ENCODE data around the gene DSCAML1.

Gene DSCAML1

GRCh38 chr11:117831661-117832415 is 34.8 kb upstream of the DSCAML1 start:
- Histone ChIP-seq H3K4me3 (ENCODE audit: low read length in 2 of 2) (no peak overlapping the region), H3K36me3 (ENCODE audit: control insufficient read depth in 2 of 2, insufficient read depth in 2 of 2, low read length in 2 of 2) (no peaks in the 10 kb centered on the region), H3K9me3 (ENCODE audit: control insufficient read depth in 2 of 2, low read length in 2 of 2) (no peaks in the 10 kb centered on the region), H3K4me1 (ENCODE audit: control insufficient read depth in 2 of 2, insufficient read depth in 2 of 2, low read length in 2 of 2) (peaks cover 13 to 19% of the 10 kb centered on the region in 2 donors), H3K27me3 (ENCODE audit: control insufficient read depth in 2 of 2, insufficient read depth in 2 of 2, low read length in 2 of 2) (no peaks in the 10 kb centered on the region), H3K9ac (ENCODE audit: low read depth in 1 of 2, low read length in 2 of 2) (no peak overlapping the region), H3K27ac (ENCODE audit: low read depth in 2 of 2, low read length in 2 of 2) (no peak overlapping the region)

GRCh38 chr11:117830674-117831351 is 33.8 kb upstream of the DSCAML1 start:
- H3K4me1 ChIP-seq (ENCODE audit: control insufficient read depth in 2 of 2, insufficient read depth in 2 of 2, low read length in 2 of 2), result peaks cover 13 to 19% of the 10 kb centered on the region in 2 donors
- H3K27ac ChIP-seq (ENCODE audit: low read depth in 2 of 2, low read length in 2 of 2), result no peak overlapping the region
- H3K36me3 ChIP-seq (ENCODE audit: control insufficient read depth in 2 of 2, insufficient read depth in 2 of 2, low read length in 2 of 2), result no peaks in the 10 kb centered on the region
- H3K27me3 ChIP-seq (ENCODE audit: control insufficient read depth in 2 of 2, insufficient read depth in 2 of 2, low read length in 2 of 2), result no peaks in the 10 kb centered on the region
- H3K9ac ChIP-seq (ENCODE audit: low read depth in 1 of 2, low read length in 2 of 2), result no peak overlapping the region
- H3K9me3 ChIP-seq (ENCODE audit: control insufficient read depth in 2 of 2, low read length in 2 of 2), result no peaks in the 10 kb centered on the region
- H3K4me3 ChIP-seq (ENCODE audit: low read length in 2 of 2), result no peak overlapping the region

- H3K27ac ChIP-seq (ENCODE audit: low read depth in 2 of 2, low read length in 2 of 2), result no peak overlapping the region
- H3K9ac ChIP-seq (ENCODE audit: low read depth in 1 of 2, low read length in 2 of 2), result no peak overlapping the region
Observed at GRCh38 chr11:117830072-117830471, 33.1 kb upstream of the DSCAML1 start.

GRCh38 chr11:117829369-117829725 is 32.3 kb upstream of the DSCAML1 start:
- H3K4me3 ChIP-seq (ENCODE audit: low read length in 2 of 2), result no peak overlapping the region
- H3K27ac ChIP-seq (ENCODE audit: low read depth in 2 of 2, low read length in 2 of 2), result no peak overlapping the region
- no peaks in the 10 kb centered on the region for H3K9me3 ChIP-seq (ENCODE audit: control insufficient read depth in 2 of 2, low read length in 2 of 2)
- H3K9ac ChIP-seq (ENCODE audit: low read depth in 1 of 2, low read length in 2 of 2), result no peak overlapping the region
- H3K4me1 ChIP-seq (ENCODE audit: control insufficient read depth in 2 of 2, insufficient read depth in 2 of 2, low read length in 2 of 2), result peaks cover 17 to 31% of the 10 kb centered on the region in 2 donors
- no peaks in the 10 kb centered on the region for H3K27me3 ChIP-seq (ENCODE audit: control insufficient read depth in 2 of 2, insufficient read depth in 2 of 2, low read length in 2 of 2)
- no peaks in the 10 kb centered on the region for H3K36me3 ChIP-seq (ENCODE audit: control insufficient read depth in 2 of 2, insufficient read depth in 2 of 2, low read length in 2 of 2)

More at GRCh38 chr11:117830072-117830471, 33.1 kb upstream of the DSCAML1 start:
- H3K4me1 ChIP-seq (ENCODE audit: control insufficient read depth in 2 of 2, insufficient read depth in 2 of 2, low read length in 2 of 2), result peaks cover 17 to 24% of the 10 kb centered on the region in 2 donors
- H3K36me3 ChIP-seq (ENCODE audit: control insufficient read depth in 2 of 2, insufficient read depth in 2 of 2, low read length in 2 of 2), result no peaks in the 10 kb centered on the region
- no peak overlapping the region for H3K4me3 ChIP-seq (ENCODE audit: low read length in 2 of 2)
- no peaks in the 10 kb centered on the region for H3K9me3 ChIP-seq (ENCODE audit: control insufficient read depth in 2 of 2, low read length in 2 of 2)
- no peaks in the 10 kb centered on the region for H3K27me3 ChIP-seq (ENCODE audit: control insufficient read depth in 2 of 2, insufficient read depth in 2 of 2, low read length in 2 of 2)

- Histone ChIP-seq H3K36me3 (ENCODE audit: control insufficient read depth in 2 of 2, insufficient read depth in 2 of 2, low read length in 2 of 2) (no peaks in the 10 kb centered on the region), H3K4me3 (ENCODE audit: low read length in 2 of 2) (no peak overlapping the region), H3K4me1 (ENCODE audit: control insufficient read depth in 2 of 2, insufficient read depth in 2 of 2, low read length in 2 of 2) (peaks cover 14 to 30% of the 10 kb centered on the region in 2 donors), H3K27me3 (ENCODE audit: control insufficient read depth in 2 of 2, insufficient read depth in 2 of 2, low read length in 2 of 2) (no peaks in the 10 kb centered on the region), H3K9me3 (ENCODE audit: control insufficient read depth in 2 of 2, low read length in 2 of 2) (no peaks in the 10 kb centered on the region), H3K9ac (ENCODE audit: low read depth in 1 of 2, low read length in 2 of 2) (no peak overlapping the region), H3K27ac (ENCODE audit: low read depth in 2 of 2, low read length in 2 of 2) (peak overlapping the region in 1 of 2 donors; percentile 5)
Observed at GRCh38 chr11:117828611-117829368, 31.8 kb upstream of the DSCAML1 start.

- H3K36me3 ChIP-seq (ENCODE audit: control insufficient read depth in 2 of 2, insufficient read depth in 2 of 2, low read length in 2 of 2), result no peaks in the 10 kb centered on the region
- no peaks in the 10 kb centered on the region for H3K27me3 ChIP-seq (ENCODE audit: control insufficient read depth in 2 of 2, insufficient read depth in 2 of 2, low read length in 2 of 2)
- no peak overlapping the region for H3K4me3 ChIP-seq (ENCODE audit: low read length in 2 of 2)
- peaks cover 13 to 27% of the 10 kb centered on the region in 2 donors for H3K4me1 ChIP-seq (ENCODE audit: control insufficient read depth in 2 of 2, insufficient read depth in 2 of 2, low read length in 2 of 2)
- H3K9ac ChIP-seq (ENCODE audit: low read depth in 1 of 2, low read length in 2 of 2), result no peak overlapping the region
- no peak overlapping the region for H3K27ac ChIP-seq (ENCODE audit: low read depth in 2 of 2, low read length in 2 of 2)
- no peaks in the 10 kb centered on the region for H3K9me3 ChIP-seq (ENCODE audit: control insufficient read depth in 2 of 2, low read length in 2 of 2)
Observed at GRCh38 chr11:117827521-117828511, 30.8 kb upstream of the DSCAML1 start.

GRCh38 chr11:117826832-117827231 is 29.8 kb upstream of the DSCAML1 start:
- no peak overlapping the region for H3K9ac ChIP-seq (ENCODE audit: low read depth in 1 of 2, low read length in 2 of 2)
- H3K27me3 ChIP-seq (ENCODE audit: control insufficient read depth in 2 of 2, insufficient read depth in 2 of 2, low read length in 2 of 2), result no peaks in the 10 kb centered on the region
- H3K27ac ChIP-seq (ENCODE audit: low read depth in 2 of 2, low read length in 2 of 2), result no peak overlapping the region
- no peak overlapping the region for H3K4me3 ChIP-seq (ENCODE audit: low read length in 2 of 2)
- H3K4me1 ChIP-seq (ENCODE audit: control insufficient read depth in 2 of 2, insufficient read depth in 2 of 2, low read length in 2 of 2), result peaks cover 13 to 24% of the 10 kb centered on the region in 2 donors
- no peaks in the 10 kb centered on the region for H3K36me3 ChIP-seq (ENCODE audit: control insufficient read depth in 2 of 2, insufficient read depth in 2 of 2, low read length in 2 of 2)
- no peaks in the 10 kb centered on the region for H3K9me3 ChIP-seq (ENCODE audit: control insufficient read depth in 2 of 2, low read length in 2 of 2)

- Histone ChIP-seq H3K36me3 (ENCODE audit: control insufficient read depth in 2 of 2, insufficient read depth in 2 of 2, low read length in 2 of 2) (no peaks in the 10 kb centered on the region), H3K4me1 (ENCODE audit: control insufficient read depth in 2 of 2, insufficient read depth in 2 of 2, low read length in 2 of 2) (peaks cover 13 to 24% of the 10 kb centered on the region in 2 donors), H3K27me3 (ENCODE audit: control insufficient read depth in 2 of 2, insufficient read depth in 2 of 2, low read length in 2 of 2) (no peaks in the 10 kb centered on the region), H3K4me3 (ENCODE audit: low read length in 2 of 2) (no peak overlapping the region), H3K9ac (ENCODE audit: low read depth in 1 of 2, low read length in 2 of 2) (no peak overlapping the region), H3K9me3 (ENCODE audit: control insufficient read depth in 2 of 2, low read length in 2 of 2) (no peaks in the 10 kb centered on the region), H3K27ac (ENCODE audit: low read depth in 2 of 2, low read length in 2 of 2) (no peak overlapping the region)
Observed at GRCh38 chr11:117826190-117826570, 29.2 kb upstream of the DSCAML1 start.

- peak overlapping the region in 1 of 2 donors; percentile 71 for H3K27ac ChIP-seq (ENCODE audit: low read depth in 2 of 2, low read length in 2 of 2)
Observed at GRCh38 chr11:117825538-117826189, 28.6 kb upstream of the DSCAML1 start.

More at GRCh38 chr11:117825538-117826189, 28.6 kb upstream of the DSCAML1 start:
- H3K9me3 ChIP-seq (ENCODE audit: control insufficient read depth in 2 of 2, low read length in 2 of 2), result no peaks in the 10 kb centered on the region
- H3K36me3 ChIP-seq (ENCODE audit: control insufficient read depth in 2 of 2, insufficient read depth in 2 of 2, low read length in 2 of 2), result no peaks in the 10 kb centered on the region
- H3K4me1 ChIP-seq (ENCODE audit: control insufficient read depth in 2 of 2, insufficient read depth in 2 of 2, low read length in 2 of 2), result peaks cover 13 to 24% of the 10 kb centered on the region in 2 donors
- no peak overlapping the region for H3K9ac ChIP-seq (ENCODE audit: low read depth in 1 of 2, low read length in 2 of 2)
- no peaks in the 10 kb centered on the region for H3K27me3 ChIP-seq (ENCODE audit: control insufficient read depth in 2 of 2, insufficient read depth in 2 of 2, low read length in 2 of 2)
- no peak overlapping the region for H3K4me3 ChIP-seq (ENCODE audit: low read length in 2 of 2)
